IPS DF 19.7 (cell line): ENCODE measurements around the gene DIAPH2.

Experiments
- DNase-seq: peaks from one replicate; pipeline ENCODE4 v3.0.0-alpha.2; 2013; ENCODE audit warnings: low read depth, low spot score

DIAPH2 gene

GRCh38 chrX:97471071-97471470 lies 786.4 kb downstream of the DIAPH2 start:
- DNase-seq, result no peak

- DNase-seq, result no peak
Measured at GRCh38 chrX:97474933-97475332, 790.3 kb downstream of the DIAPH2 start.

GRCh38 chrX:97479106-97479890 lies 794.7 kb downstream of the DIAPH2 start:
- DNase-seq, result no peak

- DNase-seq, result no peak
Measured at GRCh38 chrX:97481228-97481627, 796.6 kb downstream of the DIAPH2 start.

GRCh38 chrX:97482666-97483300 lies 798.1 kb downstream of the DIAPH2 start:
- no peak for DNase-seq

- DNase-seq, result no peak
Measured at GRCh38 chrX:97490656-97491055, 806.0 kb downstream of the DIAPH2 start.

GRCh38 chrX:97494756-97495372 lies 810.2 kb downstream of the DIAPH2 start:
- no peak for DNase-seq

- DNase-seq, result no peak
Measured at GRCh38 chrX:97498093-97498492, 813.5 kb downstream of the DIAPH2 start.

GRCh38 chrX:97504431-97504830 lies 819.8 kb downstream of the DIAPH2 start:
- peak; percentile 9 for DNase-seq

- DNase-seq, result no peak
Measured at GRCh38 chrX:97517763-97518162, 833.1 kb downstream of the DIAPH2 start.

GRCh38 chrX:97522307-97522706 lies 837.7 kb downstream of the DIAPH2 start:
- no peak for DNase-seq

- no peak for DNase-seq
Measured at GRCh38 chrX:97524340-97524739, 839.7 kb downstream of the DIAPH2 start.

- DNase-seq, result no peak
Measured at GRCh38 chrX:97524997-97525396, 840.4 kb downstream of the DIAPH2 start.

- DNase-seq, result no peak
Measured at GRCh38 chrX:97525981-97526380, 841.3 kb downstream of the DIAPH2 start.

- no peak for DNase-seq
Measured at GRCh38 chrX:97527725-97528124, 843.1 kb downstream of the DIAPH2 start.

GRCh38 chrX:97529536-97530200 lies 845.0 kb downstream of the DIAPH2 start:
- no peak for DNase-seq

- no peak for DNase-seq
Measured at GRCh38 chrX:97531825-97532224, 847.2 kb downstream of the DIAPH2 start.

- DNase-seq, result no peak
Measured at GRCh38 chrX:97538745-97539144, 854.1 kb downstream of the DIAPH2 start.

GRCh38 chrX:97539970-97540519 lies 855.4 kb downstream of the DIAPH2 start:
- no peak for DNase-seq

- no peak for DNase-seq
Measured at GRCh38 chrX:97547877-97548578, 863.4 kb downstream of the DIAPH2 start.

GRCh38 chrX:97551821-97552220 lies 867.2 kb downstream of the DIAPH2 start:
- no peak for DNase-seq
